Esophagus muscularis mucosa (tissue), 4 donors: ENCODE data around the gene PLSCR3.
"Not testable (repeated sequence)": the region's sequence is repeated elsewhere in the genome, so short reads cannot be mapped to it uniquely, and the experiment has no call there.

Experiments used
- CTCF ChIP-seq, 3 experiments: fragments of 200-600 bp in 2 of 3; fragments of 450-650 bp in 1 of 3; sonication (generic) in 2 of 3; IDR thresholded peaks; one replicate each; pipeline ENCODE4 v1.5.1; 2017 to 2019; ENCODE audit warnings: antibody characterized with exemption in 3 of 3, mild to moderate bottlenecking in 2 of 3, moderate library complexity in 1 of 3
- EP300 ChIP-seq: sonication (generic); formaldehyde crosslinking; IDR thresholded peaks from one replicate; pipeline ENCODE4 v1.6.1; 2017; ENCODE audit warnings: antibody characterized with exemption
- POLR2A ChIP-seq: fragments of 450-650 bp; IDR thresholded peaks from one replicate; pipeline ENCODE4 v1.6.1; 2017; ENCODE audit warnings: antibody characterized with exemption, moderate library complexity, mild to moderate bottlenecking, low read depth
- POLR2AphosphoS5 ChIP-seq, 2 donors: sonication (generic); formaldehyde crosslinking; IDR thresholded peaks; one replicate each; pipeline ENCODE4 v1.6.1; 2017; ENCODE audit warnings: antibody characterized with exemption in 2 of 2

- TF ChIP-seq POLR2A; CTCF (IDR thresholded peaks at IDR 0.05); EP300; POLR2AphosphoS5 (IDR thresholded peaks at IDR 0.05): not testable (repeated sequence)
Measured at GRCh38 chr17:7368599-7368994, 25.7 kb downstream of the PLSCR3 start.
